ENCODE results near the gene NFS1.
"Not testable (repeated sequence)": the region's sequence is repeated elsewhere in the genome, so short reads cannot be mapped to it uniquely, and the experiment has no call there.

The NFS1 gene

DNA sequence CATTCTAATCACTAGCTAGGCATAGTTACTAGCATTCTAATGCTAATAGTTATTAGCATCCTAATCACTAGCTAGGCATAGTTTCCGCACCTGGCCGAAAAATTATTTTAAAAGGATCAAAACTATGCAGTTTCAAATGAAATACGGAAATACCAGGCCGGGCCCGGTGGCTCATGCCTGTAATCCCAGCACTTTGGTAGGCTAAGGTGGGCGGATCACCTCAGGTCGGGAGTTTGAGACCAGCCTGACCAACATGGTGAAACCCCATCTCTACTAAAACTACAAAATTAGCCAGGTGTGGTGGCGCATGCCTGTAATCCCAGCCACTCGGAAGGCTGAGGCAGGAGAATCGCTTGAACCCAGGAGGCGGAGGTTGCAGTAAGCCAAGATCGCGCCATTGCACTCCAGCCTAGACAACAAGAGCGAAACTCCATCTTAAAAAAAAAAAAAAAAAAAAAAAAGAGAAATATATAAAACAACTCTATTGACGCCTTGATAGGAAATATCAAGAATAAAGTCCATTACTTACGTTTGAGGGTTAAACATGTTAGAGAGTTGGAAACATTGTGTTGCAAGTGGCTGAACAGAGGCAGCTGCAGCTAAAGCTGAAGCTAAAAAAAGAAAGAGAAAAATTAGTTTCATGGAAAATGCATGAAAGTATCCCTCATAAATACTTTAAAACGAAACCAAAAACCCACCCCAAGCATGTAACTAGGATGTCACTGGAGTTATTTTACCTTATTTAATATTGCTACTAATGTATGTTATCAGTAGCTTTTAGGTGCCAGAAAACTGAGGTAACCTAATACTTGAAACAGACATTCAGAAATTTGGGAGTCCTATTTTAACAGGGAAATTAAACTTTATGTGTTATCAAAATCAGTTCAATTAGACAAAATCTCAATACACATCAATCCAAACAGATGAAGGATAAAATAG is 7.7 kb upstream of the NFS1 start:
- not testable (repeated sequence) for H3K4me3 ChIP-seq (ENCODE audit: insufficient read depth, low read depth, low read length, poor library complexity, severe bottlenecking); DNase-seq; H3K27me3 ChIP-seq (replicated peaks; ENCODE audit: control insufficient read depth, insufficient read depth, low read length, poor library complexity, severe bottlenecking); H3K9me3 ChIP-seq (ENCODE audit: control insufficient read depth, low read length); H3K27ac ChIP-seq (ENCODE audit: insufficient read depth, low read length, poor library complexity, severe bottlenecking); H3K4me1 ChIP-seq (ENCODE audit: control insufficient read depth, insufficient read depth, low read length, poor library complexity, severe bottlenecking)
- H3K36me3 ChIP-seq (ENCODE audit: control insufficient read depth, insufficient read depth, low read length), result peaks cover 77% of the 10 kb centered on the region

DNA sequence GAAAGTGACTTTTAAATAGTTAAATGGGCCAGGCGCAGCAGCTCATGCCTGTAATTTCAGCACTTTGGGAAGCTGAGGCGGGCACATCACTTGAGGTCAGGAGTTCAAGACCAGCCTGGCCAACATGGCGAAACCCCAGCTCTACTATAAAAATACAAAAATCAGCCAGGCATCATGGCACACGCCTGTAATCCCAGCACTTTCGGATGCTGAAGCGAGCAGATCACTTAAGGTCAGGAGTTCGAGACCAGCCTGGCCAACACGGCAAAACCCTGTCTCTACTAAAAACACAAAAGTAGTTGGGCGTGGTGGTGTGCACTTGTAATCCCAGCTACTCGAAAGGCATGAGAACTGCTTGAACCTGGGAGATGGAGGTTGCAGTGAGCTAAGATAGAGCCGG is 6.7 kb upstream of the NFS1 start:
- H3K4me1 ChIP-seq (ENCODE audit: control insufficient read depth, insufficient read depth, low read length, poor library complexity, severe bottlenecking); H3K9me3 ChIP-seq (ENCODE audit: control insufficient read depth, low read length); H3K27me3 ChIP-seq (replicated peaks; ENCODE audit: control insufficient read depth, insufficient read depth, low read length, poor library complexity, severe bottlenecking); DNase-seq; H3K27ac ChIP-seq (ENCODE audit: insufficient read depth, low read length, poor library complexity, severe bottlenecking); H3K4me3 ChIP-seq (ENCODE audit: insufficient read depth, low read depth, low read length, poor library complexity, severe bottlenecking): not testable (repeated sequence)
- peaks cover 68% of the 10 kb centered on the region for H3K36me3 ChIP-seq (ENCODE audit: control insufficient read depth, insufficient read depth, low read length)

DNA sequence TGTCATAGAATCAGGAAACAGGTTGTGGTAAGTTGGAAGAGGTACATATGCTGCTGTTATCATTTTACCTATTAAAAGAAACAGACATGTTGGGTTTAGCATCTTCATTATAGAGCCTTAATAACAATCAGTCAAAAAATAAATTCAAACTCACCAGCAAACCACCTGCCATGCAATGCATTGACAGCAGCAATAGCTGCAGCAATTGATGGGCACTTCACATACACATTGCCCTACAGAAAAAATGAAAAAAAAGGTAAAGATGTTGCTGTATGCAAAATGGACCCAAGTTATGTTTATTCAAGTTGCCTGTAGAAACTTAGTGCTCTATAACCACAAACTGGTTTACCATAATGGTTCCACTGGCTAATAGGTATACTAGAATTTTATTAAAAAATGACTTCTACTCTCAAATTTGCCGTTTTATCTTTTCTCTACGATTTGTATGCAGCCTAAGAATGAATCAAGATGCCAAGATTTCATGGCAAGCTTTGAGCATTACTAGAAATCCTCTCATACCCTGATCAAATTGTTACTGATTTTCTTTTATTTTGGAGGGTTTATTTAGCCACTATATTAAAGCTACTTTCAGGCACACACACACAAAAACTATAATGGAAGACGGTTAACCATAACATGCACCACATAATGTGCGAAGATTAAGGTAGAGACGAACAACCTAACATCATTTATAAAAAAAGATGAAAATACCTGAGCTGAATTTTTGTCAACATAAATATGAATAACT is 5.5 kb upstream of the NFS1 start:
- Histone ChIP-seq H3K4me1 (ENCODE audit: control insufficient read depth, insufficient read depth, low read length, poor library complexity, severe bottlenecking) (no peaks in the 10 kb centered on the region), H3K27me3 (replicated peaks; ENCODE audit: control insufficient read depth, insufficient read depth, low read length, poor library complexity, severe bottlenecking) (no peaks in the 10 kb centered on the region), H3K9me3 (ENCODE audit: control insufficient read depth, low read length) (no peaks in the 10 kb centered on the region), H3K4me3 (ENCODE audit: insufficient read depth, low read depth, low read length, poor library complexity, severe bottlenecking) (no peak overlapping the region), H3K27ac (ENCODE audit: insufficient read depth, low read length, poor library complexity, severe bottlenecking) (no peak overlapping the region), H3K36me3 (ENCODE audit: control insufficient read depth, insufficient read depth, low read length) (peaks cover 56% of the 10 kb centered on the region)
- no peak for DNase-seq

DNA sequence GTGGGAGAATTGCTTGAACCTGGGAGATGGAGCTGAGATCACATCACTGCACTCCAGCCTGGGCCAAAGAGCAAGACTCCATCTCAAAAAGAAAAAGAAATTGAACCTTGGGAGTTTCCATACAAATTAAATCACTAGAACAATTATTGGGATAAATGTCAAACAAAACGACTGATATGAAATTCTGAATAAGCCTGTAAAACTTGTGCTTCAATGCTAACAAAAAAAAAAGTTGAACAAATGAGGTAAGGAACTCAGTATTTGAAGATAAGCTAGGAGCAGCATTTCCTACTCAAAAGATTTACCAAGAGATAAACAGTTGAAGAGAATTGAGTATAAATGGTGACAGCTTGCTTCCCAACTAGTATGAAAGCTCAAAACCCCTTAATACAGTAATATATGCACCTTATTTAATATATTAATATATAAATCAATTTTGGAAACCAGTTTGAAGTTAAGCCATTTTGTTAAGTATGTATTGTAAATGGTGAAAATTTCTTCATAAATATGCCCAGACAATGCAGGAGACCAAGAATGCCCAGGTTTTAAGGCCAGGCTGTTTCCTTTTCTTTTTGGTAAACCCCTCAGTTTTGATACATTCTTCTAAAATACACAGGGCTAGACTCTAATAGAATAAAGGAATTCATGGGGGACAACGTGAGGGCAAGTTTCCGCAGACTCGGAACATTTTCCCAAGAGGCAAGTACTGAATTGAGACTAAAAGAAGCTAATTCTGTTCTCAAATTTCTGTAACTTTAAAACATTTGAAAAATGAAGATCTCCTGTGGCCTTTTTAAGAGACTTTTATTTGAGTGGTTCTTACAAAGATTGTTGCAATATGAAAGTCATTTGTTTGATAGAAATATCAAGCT is 3.9 kb upstream of the NFS1 start:
- H3K27me3 ChIP-seq (replicated peaks; ENCODE audit: control insufficient read depth, insufficient read depth, low read length, poor library complexity, severe bottlenecking), result no peaks in the 10 kb centered on the region
- H3K27ac ChIP-seq (ENCODE audit: insufficient read depth, low read length, poor library complexity, severe bottlenecking), result no peak overlapping the region
- DNase-seq, result no peak
- peaks cover 4% of the 10 kb centered on the region for H3K4me1 ChIP-seq (ENCODE audit: control insufficient read depth, insufficient read depth, low read length, poor library complexity, severe bottlenecking)
- H3K4me3 ChIP-seq (ENCODE audit: insufficient read depth, low read depth, low read length, poor library complexity, severe bottlenecking), result no peak overlapping the region
- no peaks in the 10 kb centered on the region for H3K9me3 ChIP-seq (ENCODE audit: control insufficient read depth, low read length)
- peaks cover 48% of the 10 kb centered on the region for H3K36me3 ChIP-seq (ENCODE audit: control insufficient read depth, insufficient read depth, low read length)

DNA sequence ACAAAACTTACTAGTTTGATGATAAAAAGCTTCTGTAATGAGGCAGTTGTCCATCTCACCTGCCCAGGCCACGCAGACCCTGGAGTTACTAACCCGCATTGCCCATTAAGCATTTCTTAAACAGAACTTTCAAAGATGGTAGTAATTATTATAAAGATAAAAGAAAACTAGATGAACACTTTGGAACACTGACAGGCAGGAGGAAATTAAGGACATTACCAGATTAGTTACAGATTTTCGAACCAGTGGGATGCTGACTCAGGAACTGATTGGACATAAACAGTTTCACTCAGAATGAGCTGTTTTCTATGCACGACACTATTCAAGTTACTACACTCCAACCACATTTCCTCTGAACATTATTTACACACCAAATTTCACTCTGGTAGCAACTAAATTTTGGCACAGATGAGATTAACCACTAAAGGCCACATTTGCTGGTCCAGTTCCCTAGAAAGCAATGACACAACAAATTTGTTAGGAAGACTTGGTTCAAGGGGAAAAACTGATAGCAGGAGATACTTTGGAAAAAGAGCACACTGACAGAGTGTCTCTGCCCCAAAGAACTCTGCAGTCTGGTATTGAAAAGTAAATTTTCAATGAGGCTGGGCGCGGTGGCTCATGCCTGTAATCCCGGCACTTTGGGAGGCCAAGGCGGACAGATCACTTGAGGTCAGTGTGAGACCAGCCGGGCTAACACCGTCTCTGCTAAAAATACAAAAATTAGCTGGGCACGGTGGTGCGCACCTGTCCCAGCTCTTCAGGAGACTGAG is 3.1 kb upstream of the NFS1 start:
- Histone ChIP-seq H3K4me1 (ENCODE audit: control insufficient read depth, insufficient read depth, low read length, poor library complexity, severe bottlenecking) (peaks cover 8% of the 10 kb centered on the region), H3K27me3 (replicated peaks; ENCODE audit: control insufficient read depth, insufficient read depth, low read length, poor library complexity, severe bottlenecking) (no peaks in the 10 kb centered on the region), H3K9me3 (ENCODE audit: control insufficient read depth, low read length) (no peaks in the 10 kb centered on the region), H3K27ac (ENCODE audit: insufficient read depth, low read length, poor library complexity, severe bottlenecking) (no peak overlapping the region), H3K4me3 (ENCODE audit: insufficient read depth, low read depth, low read length, poor library complexity, severe bottlenecking) (no peak overlapping the region), H3K36me3 (ENCODE audit: control insufficient read depth, insufficient read depth, low read length) (peaks cover 41% of the 10 kb centered on the region)
- DNase-seq, result no peak

DNA sequence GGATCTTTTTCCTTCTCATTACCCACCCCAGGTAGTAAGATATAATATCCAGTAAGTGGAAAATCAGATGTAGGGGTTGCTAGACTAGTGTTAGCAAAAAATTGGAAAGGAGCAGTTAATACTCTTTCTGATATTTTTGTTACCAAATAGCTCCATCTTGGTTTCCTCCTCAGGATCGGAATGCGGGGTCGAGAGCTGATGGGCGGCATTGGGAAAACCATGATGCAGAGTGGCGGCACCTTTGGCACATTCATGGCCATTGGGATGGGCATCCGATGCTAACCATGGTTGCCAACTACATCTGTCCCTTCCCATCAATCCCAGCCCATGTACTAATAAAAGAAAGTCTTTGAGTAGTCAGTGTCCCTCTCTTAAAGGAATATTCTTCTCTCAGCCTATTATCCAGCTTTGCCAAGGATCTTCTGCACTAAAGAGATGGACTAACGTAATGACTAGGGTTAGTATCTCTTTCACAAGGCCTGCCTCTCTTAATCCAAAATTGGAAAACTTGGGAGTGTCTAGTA is 1.5 kb upstream of the NFS1 start:
- H3K27ac ChIP-seq (ENCODE audit: insufficient read depth, low read length, poor library complexity, severe bottlenecking), result no peak overlapping the region
- H3K4me3 ChIP-seq (ENCODE audit: insufficient read depth, low read depth, low read length, poor library complexity, severe bottlenecking), result no peak overlapping the region

DNA sequence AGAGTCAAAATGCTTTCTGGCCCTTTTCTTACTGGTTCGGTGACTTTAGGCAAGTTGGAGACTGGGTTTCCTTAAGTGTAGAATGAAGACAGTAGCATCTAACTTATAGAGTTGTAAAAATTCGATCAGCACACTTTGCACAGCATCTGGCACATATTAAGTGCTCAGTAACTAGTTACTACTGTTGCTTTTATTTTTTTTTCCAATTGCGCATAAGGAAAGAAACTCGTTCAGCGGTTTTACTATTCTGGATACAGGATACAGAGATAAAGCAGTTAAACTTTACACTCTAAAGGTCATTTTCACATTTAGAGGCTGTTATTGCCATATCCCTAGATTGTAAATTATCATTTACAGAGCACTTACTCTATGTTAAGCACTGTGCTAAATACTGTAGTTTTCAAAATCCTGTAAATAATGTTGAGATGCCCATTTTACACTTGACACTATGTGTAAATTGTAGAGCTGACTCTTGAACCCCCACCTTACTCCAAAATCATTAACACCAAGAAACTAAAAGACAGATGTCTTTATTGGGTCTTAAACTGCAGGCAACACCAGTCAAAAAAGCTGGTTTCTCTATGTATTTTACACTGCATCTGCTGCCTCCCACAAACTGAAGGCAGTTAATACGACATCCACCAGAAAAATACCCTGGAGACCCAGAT is 939 bp upstream of the NFS1 start:
- H3K27ac ChIP-seq (ENCODE audit: insufficient read depth, low read length, poor library complexity, severe bottlenecking), result peak overlapping the region; percentile 85
- H3K4me3 ChIP-seq (ENCODE audit: insufficient read depth, low read depth, low read length, poor library complexity, severe bottlenecking), result peak overlapping the region; percentile 82
- no peaks in the 10 kb centered on the region for H3K9me3 ChIP-seq (ENCODE audit: control insufficient read depth, low read length)
- DNase-seq, result no peak
- peaks cover 8% of the 10 kb centered on the region for H3K4me1 ChIP-seq (ENCODE audit: control insufficient read depth, insufficient read depth, low read length, poor library complexity, severe bottlenecking)
- no peaks in the 10 kb centered on the region for H3K27me3 ChIP-seq (replicated peaks; ENCODE audit: control insufficient read depth, insufficient read depth, low read length, poor library complexity, severe bottlenecking)
- peaks cover 35% of the 10 kb centered on the region for H3K36me3 ChIP-seq (ENCODE audit: control insufficient read depth, insufficient read depth, low read length)

More for the DNA sequence above, 1.5 kb upstream of the NFS1 start:
- H3K9me3 ChIP-seq (ENCODE audit: control insufficient read depth, low read length), result no peaks in the 10 kb centered on the region
- no peak for DNase-seq
- H3K4me1 ChIP-seq (ENCODE audit: control insufficient read depth, insufficient read depth, low read length, poor library complexity, severe bottlenecking), result peaks cover 8% of the 10 kb centered on the region
- H3K27me3 ChIP-seq (replicated peaks; ENCODE audit: control insufficient read depth, insufficient read depth, low read length, poor library complexity, severe bottlenecking), result no peaks in the 10 kb centered on the region
- peaks cover 33% of the 10 kb centered on the region for H3K36me3 ChIP-seq (ENCODE audit: control insufficient read depth, insufficient read depth, low read length)

DNA sequence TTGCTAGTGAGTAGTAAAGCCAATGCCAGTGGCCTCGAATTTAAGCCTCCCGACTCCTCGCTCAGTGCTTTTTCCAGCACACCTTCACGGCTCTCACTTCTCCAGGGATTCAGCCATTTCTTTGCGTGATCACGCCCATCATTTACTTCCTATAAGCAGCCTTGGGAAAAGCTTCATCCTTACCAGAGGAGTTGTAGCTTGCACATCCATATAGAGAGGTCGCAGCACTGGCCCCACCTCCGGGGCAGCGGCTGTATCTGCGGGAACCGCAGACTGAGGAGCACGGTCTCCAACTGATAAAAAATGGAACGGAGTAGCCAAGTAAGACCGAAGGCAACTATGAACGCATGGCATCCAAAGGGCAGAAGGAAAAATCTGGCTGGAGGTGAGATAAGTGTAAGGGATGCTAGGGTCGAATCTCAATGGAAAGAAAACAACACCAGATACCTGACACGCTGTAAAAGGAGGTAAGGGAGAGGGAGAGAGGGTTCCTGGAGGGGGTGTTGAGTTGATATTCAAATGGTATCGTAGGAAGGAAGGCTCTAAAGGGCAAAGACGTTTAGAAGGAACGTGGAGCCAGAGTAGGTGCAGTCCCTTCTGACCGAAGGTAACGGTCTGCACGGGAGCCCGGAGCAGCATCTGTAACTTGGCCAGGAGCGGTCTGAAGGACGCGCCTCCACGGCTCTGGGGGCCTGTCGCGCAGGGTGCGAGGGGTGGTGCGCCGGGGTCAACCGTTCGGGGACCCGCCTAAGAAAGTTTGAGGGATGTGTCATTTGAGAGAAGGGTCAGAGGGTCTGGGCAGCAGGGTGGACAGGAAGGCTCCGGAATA is 640 bp downstream of the NFS1 start:
- Histone ChIP-seq H3K36me3 (ENCODE audit: control insufficient read depth, insufficient read depth, low read length) (peaks cover 29% of the 10 kb centered on the region), H3K27ac (ENCODE audit: insufficient read depth, low read length, poor library complexity, severe bottlenecking) (peak overlapping the region; percentile 85), H3K4me3 (ENCODE audit: insufficient read depth, low read depth, low read length, poor library complexity, severe bottlenecking) (peak overlapping the region; percentile 82), H3K27me3 (replicated peaks; ENCODE audit: control insufficient read depth, insufficient read depth, low read length, poor library complexity, severe bottlenecking) (no peaks in the 10 kb centered on the region), H3K9me3 (ENCODE audit: control insufficient read depth, low read length) (no peaks in the 10 kb centered on the region), H3K4me1 (ENCODE audit: control insufficient read depth, insufficient read depth, low read length, poor library complexity, severe bottlenecking) (peaks cover 8% of the 10 kb centered on the region)
- peak in 1 of 3 donors; percentile 13 for DNase-seq

Data from effector memory CD4-positive, alpha-beta T cell (primary cell).